ENCODE measurements around the gene ELOVL7.

ELOVL7 gene

GRCh38 chr5:60843936-60844905 lies at the start of gene ELOVL7:
TSS of gene ELOVL7 (minus strand) at chr5:60844269. CDS start at chr5:60787397, 56,872 bp downstream.
- Histone ChIP-seq H3K27me3 (ENCODE audit: insufficient read depth, low read length) (no peaks in the 10 kb centered on the region), H3K27ac (ENCODE audit: low read depth, low read length, poor library complexity, severe bottlenecking) (no peak within 1 kb of the TSS), H3K79me2 (ENCODE audit: insufficient read depth, low read length) (no peaks in the 10 kb centered on the region), H2AFZ (ENCODE audit: low read length) (no peak within 1 kb of the TSS), H3K9me2 (ENCODE audit: low read depth, low read length) (no peaks in the 10 kb centered on the region), H3K4me1 (ENCODE audit: insufficient read depth, low read length, severe bottlenecking) (peaks cover 5% of the 10 kb centered on the region), H3F3A (ENCODE audit: insufficient read depth, low read length) (no peaks in the 10 kb centered on the region), H3K4me2 (ENCODE audit: low read length) (peak within 1 kb of the TSS; percentile 77), H3K9me3 (ENCODE audit: low read length) (no peaks in the 10 kb centered on the region), H4K20me1 (ENCODE audit: insufficient read depth, low read length) (no peaks in the 10 kb centered on the region), H3K36me3 (ENCODE audit: insufficient read depth, low read length) (no peaks in the 10 kb centered on the region), H3K4me3 (ENCODE audit: low read depth, low read length, poor library complexity, severe bottlenecking) (peak within 1 kb of the TSS; percentile 83), H3K9ac (ENCODE audit: low read length) (peak within 1 kb of the TSS; percentile 54)
- TF ChIP-seq EZH2 (IDR thresholded peaks at IDR 0.05; ENCODE audit: borderline replicate concordance, low read length) (no peak), CTCF (IDR thresholded peaks at IDR 0.05; ENCODE audit: low read length) (peak; percentile 17; the same call in 1 of the 2 replicates)

- Histone ChIP-seq H3K9me3 (ENCODE audit: low read length) (no peaks in the 10 kb centered on the region), H3F3A (ENCODE audit: insufficient read depth, low read length) (no peaks in the 10 kb centered on the region), H3K36me3 (ENCODE audit: insufficient read depth, low read length) (no peaks in the 10 kb centered on the region), H3K4me2 (ENCODE audit: low read length) (no peak overlapping the region), H3K27me3 (ENCODE audit: insufficient read depth, low read length) (no peaks in the 10 kb centered on the region), H3K9ac (ENCODE audit: low read length) (no peak overlapping the region), H4K20me1 (ENCODE audit: insufficient read depth, low read length) (no peaks in the 10 kb centered on the region), H3K4me3 (ENCODE audit: low read depth, low read length, poor library complexity, severe bottlenecking) (no peak overlapping the region), H3K4me1 (ENCODE audit: insufficient read depth, low read length, severe bottlenecking) (no peaks in the 10 kb centered on the region), H3K27ac (ENCODE audit: low read depth, low read length, poor library complexity, severe bottlenecking) (no peak overlapping the region), H3K79me2 (ENCODE audit: insufficient read depth, low read length) (no peaks in the 10 kb centered on the region), H3K9me2 (ENCODE audit: low read depth, low read length) (no peaks in the 10 kb centered on the region), H2AFZ (ENCODE audit: low read length) (no peak overlapping the region)
- no peak for TF ChIP-seq CTCF (IDR thresholded peaks at IDR 0.05; ENCODE audit: low read length)
- no peak for TF ChIP-seq EZH2 (IDR thresholded peaks at IDR 0.05; ENCODE audit: borderline replicate concordance, low read length)
Measured at GRCh38 chr5:60893521-60893920, 49.5 kb upstream of the ELOVL7 start.

DNA sequence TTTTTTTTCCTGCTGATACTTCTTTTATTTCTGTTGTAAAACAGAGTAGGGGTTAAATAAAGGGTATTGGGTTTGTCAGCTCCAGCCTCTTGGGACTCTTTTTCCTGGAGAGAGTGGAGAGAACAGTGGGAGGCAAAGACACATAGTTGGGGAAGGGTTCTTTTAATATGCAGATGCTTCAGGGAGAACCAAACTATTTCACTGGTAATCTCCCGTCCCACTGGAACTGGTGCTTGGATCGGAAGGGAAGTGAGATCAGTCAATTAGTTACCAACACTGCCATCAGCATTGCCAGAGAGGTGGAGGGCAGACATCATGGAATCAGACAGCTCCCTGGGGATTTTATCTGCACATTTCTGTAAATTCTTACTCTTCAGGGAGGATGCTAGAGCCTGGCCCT lies 47.6 kb upstream of the ELOVL7 start:
- Histone ChIP-seq H3F3A (ENCODE audit: insufficient read depth, low read length) (no peaks in the 10 kb centered on the region), H3K36me3 (ENCODE audit: insufficient read depth, low read length) (0 out of 2 replicates have a peak, but pooled peaks cover 5% of the 10 kb centered on the region), H3K4me1 (ENCODE audit: insufficient read depth, low read length, severe bottlenecking) (no peaks in the 10 kb centered on the region), H3K9me2 (ENCODE audit: low read depth, low read length) (no peaks in the 10 kb centered on the region), H3K9me3 (ENCODE audit: low read length) (no peaks in the 10 kb centered on the region), H3K27ac (ENCODE audit: low read depth, low read length, poor library complexity, severe bottlenecking) (no peak overlapping the region), H4K20me1 (ENCODE audit: insufficient read depth, low read length) (no peaks in the 10 kb centered on the region), H3K9ac (ENCODE audit: low read length) (no peak overlapping the region), H3K4me2 (ENCODE audit: low read length) (no peak overlapping the region), H3K27me3 (ENCODE audit: insufficient read depth, low read length) (no peaks in the 10 kb centered on the region), H2AFZ (ENCODE audit: low read length) (no peak overlapping the region), H3K4me3 (ENCODE audit: low read depth, low read length, poor library complexity, severe bottlenecking) (no peak overlapping the region), H3K79me2 (ENCODE audit: insufficient read depth, low read length) (no peaks in the 10 kb centered on the region)
- TF ChIP-seq CTCF (IDR thresholded peaks at IDR 0.05; ENCODE audit: low read length) (no peak), EZH2 (IDR thresholded peaks at IDR 0.05; ENCODE audit: borderline replicate concordance, low read length) (no peak)

Measured in OCI-LY1 (cell line).